Measurements from ENCODE around the gene FSIP1. TPM values are rescaled to one million over a fixed set of nuclear protein-coding genes. Genes with fewer than 3 reads are reported as not detected.
A peak's percentile ranks its signal among the peaks of the same experiment; 100 is the strongest.

FSIP1 gene
- total RNA-seq, 1 donor from 2014 or later, result 0.96 TPM

DNA sequence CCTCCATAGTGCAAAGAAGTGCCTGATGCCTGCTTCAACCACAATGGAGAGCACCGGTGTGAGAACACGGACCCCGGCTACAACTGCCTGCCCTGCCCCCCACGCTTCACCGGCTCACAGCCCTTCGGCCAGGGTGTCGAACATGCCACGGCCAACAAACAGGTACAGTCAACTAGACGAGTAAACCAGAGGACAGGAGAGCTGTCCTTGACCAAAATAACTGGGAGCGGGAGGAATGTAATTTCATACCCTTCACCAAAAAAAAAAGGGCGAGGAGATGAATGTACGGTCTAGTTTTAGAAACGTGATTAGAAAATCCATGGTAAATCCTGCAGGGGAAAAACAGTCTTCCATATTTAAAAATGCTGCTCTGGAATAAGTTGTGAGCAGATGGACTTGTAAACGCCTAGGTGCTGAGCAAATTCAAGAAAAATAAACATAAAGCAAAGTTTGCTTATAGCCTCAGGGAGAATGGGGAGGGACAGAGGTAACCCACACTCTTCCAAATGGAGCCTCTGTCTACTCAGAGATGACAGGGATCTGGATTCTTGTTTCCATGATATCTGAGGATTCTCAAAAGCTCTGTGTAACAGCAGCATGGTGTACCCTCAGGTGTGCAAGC lies 193.3 kb downstream of the FSIP1 start:
- TF ChIP-seq CTCF (IDR thresholded peaks at IDR 0.05), result no peak
- peaks cover 99% of the 10 kb centered on the region for H3K36me3 ChIP-seq
- H3K9me3 ChIP-seq, result no peaks in the 10 kb centered on the region
- DNase-seq, result no peak
- intact Hi-C loops (cut with DNase I), result loop anchor here (10.0 kb wide), 1 partner anchor 775 kb away; no protein-coding TSS in a partner anchor
- no peaks in the 10 kb centered on the region for H3K27me3 ChIP-seq
- peaks cover 3% of the 10 kb centered on the region for H3K4me1 ChIP-seq
- ATAC-seq, result no peak
- no peak overlapping the region for H3K4me3 ChIP-seq
- H3K27ac ChIP-seq, result no peak overlapping the region

- no peak for ATAC-seq
- no peaks in the 10 kb centered on the region for H3K9me3 ChIP-seq
- DNase-seq, result no peak
- H3K4me1 ChIP-seq, result peaks cover 3% of the 10 kb centered on the region
- no peak overlapping the region for H3K4me3 ChIP-seq
- H3K36me3 ChIP-seq, result peaks cover 99% of the 10 kb centered on the region
- H3K27ac ChIP-seq, result no peak overlapping the region
- H3K27me3 ChIP-seq, result no peaks in the 10 kb centered on the region
- intact Hi-C loops (cut with DNase I), result loop anchor here (10.0 kb wide), 1 partner anchor 774 kb away; no protein-coding TSS in a partner anchor
- TF ChIP-seq CTCF (IDR thresholded peaks at IDR 0.05), result no peak
Measured at GRCh38 chr15:39588531-39589192, 194.0 kb downstream of the FSIP1 start.

DNA sequence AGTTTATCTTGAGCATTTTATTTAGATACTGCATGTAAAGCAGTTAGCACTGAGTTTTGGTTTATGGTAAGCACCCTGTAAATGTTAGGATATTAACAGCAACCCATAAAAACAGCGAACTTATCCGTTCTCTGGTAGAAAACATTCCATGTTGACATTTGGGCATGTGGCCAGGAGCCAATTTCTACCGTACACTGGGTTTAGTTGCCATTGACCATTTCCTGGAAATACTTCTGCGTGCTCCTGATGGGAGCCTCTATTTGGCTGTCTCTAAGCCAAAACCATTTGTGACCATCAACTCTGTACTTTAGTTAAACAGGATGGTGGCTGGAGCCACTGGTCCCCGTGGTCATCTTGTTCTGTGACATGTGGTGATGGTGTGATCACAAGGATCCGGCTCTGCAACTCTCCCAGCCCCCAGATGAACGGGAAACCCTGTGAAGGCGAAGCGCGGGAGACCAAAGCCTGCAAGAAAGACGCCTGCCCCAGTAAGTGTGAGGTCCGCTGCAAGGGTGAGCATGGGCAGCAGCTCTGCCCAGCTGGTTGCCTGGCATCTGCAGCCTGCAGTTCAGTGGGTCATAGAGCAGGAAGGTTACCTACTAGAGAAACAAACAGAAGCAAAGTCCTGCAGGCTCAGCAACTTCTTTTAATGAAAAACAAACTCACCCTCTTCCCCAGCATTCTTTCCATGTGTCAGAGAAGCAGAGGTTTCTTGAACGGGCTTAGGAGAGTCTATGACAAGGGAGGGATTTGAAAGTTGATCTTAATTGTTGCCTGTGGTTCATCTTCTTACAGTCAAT lies 194.7 kb downstream of the FSIP1 start:
- no peak for ATAC-seq
- intact Hi-C loops (cut with DNase I), result loop anchor here (10.0 kb wide), 1 partner anchor 773 kb away; no protein-coding TSS in a partner anchor
- H3K4me1 ChIP-seq, result peaks cover 3% of the 10 kb centered on the region
- H3K9me3 ChIP-seq, result no peaks in the 10 kb centered on the region
- H3K27ac ChIP-seq, result no peak overlapping the region
- peaks cover 96% of the 10 kb centered on the region for H3K36me3 ChIP-seq
- H3K27me3 ChIP-seq, result no peaks in the 10 kb centered on the region
- TF ChIP-seq CTCF (IDR thresholded peaks at IDR 0.05), result no peak
- no peak overlapping the region for H3K4me3 ChIP-seq
- DNase-seq, result no peak

DNA sequence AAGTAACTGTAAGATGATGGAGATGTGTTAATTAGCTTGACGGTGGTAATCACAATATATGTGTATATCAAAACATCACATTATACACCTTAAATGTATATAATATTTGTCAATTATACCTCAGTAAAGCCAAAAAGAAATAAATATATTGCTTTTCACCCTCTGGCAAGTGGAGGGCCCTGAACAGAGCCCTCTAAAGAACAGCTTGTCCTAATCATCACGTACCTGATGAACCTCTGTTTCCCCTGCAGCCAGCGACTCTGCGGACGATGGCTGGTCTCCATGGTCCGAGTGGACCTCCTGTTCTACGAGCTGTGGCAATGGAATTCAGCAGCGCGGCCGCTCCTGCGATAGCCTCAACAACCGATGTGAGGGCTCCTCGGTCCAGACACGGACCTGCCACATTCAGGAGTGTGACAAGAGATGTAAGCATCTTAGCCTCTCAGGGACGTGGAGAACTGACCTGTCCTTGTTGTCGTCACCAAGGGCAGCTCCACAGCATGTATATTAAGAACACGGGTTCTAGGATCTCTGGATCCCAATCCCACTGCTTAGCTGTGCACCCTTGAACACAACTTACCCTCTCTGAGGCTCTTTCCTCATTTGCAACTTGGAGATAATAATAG lies 195.4 kb downstream of the FSIP1 start:
- no peak for ATAC-seq

More for the DNA sequence above, 195.4 kb downstream of the FSIP1 start:
- TF ChIP-seq CTCF (IDR thresholded peaks at IDR 0.05), result no peak
- Histone ChIP-seq H3K27ac (no peak overlapping the region), H3K9me3 (no peaks in the 10 kb centered on the region), H3K4me1 (peaks cover 3% of the 10 kb centered on the region), H3K27me3 (no peaks in the 10 kb centered on the region), H3K36me3 (peaks cover 96% of the 10 kb centered on the region), H3K4me3 (peak overlapping the region; percentile 6)
- intact Hi-C loops (cut with DNase I), result loop anchor here (10.0 kb wide), 1 partner anchor 772 kb away; no protein-coding TSS in a partner anchor
- no peak for DNase-seq

Data from upper lobe of right lung (tissue), 1 donor.